C4-2B (cell line): ENCODE measurements around the gene TMEM98.

ENCODE experiments used
- CTCF ChIP-seq: fragments of 450-650 bp; conservative IDR thresholded peaks from 2 replicates; pipeline ENCODE4 v1.5.1; 2017; ENCODE audit warnings: mild to moderate bottlenecking
- ZFX ChIP-seq: fragments of 450-650 bp; IDR thresholded peaks from 2 replicates; pipeline ENCODE4 v1.6.1; 2017

- TF ChIP-seq CTCF (no peak), ZFX (no peak)
These were observed 15.8 kb downstream of the TMEM98 start for GRCh38 chr17:32943647-32944191.
